ENCODE results near the gene LUC7L.
"Not testable (repeated sequence)": the region's sequence is repeated elsewhere in the genome, so short reads cannot be mapped to it uniquely, and the experiment has no call there.

LUC7L gene, protein sequence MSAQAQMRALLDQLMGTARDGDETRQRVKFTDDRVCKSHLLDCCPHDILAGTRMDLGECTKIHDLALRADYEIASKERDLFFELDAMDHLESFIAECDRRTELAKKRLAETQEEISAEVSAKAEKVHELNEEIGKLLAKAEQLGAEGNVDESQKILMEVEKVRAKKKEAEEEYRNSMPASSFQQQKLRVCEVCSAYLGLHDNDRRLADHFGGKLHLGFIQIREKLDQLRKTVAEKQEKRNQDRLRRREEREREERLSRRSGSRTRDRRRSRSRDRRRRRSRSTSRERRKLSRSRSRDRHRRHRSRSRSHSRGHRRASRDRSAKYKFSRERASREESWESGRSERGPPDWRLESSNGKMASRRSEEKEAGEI

GRCh38 chr16:228852-229730 is at the start of gene LUC7L:
Gene LUC7L (minus strand): TSS chr16:229449. CDS start chr16:229339, 110 bp downstream.
- DNase-seq: peak; percentile 86

DNA sequence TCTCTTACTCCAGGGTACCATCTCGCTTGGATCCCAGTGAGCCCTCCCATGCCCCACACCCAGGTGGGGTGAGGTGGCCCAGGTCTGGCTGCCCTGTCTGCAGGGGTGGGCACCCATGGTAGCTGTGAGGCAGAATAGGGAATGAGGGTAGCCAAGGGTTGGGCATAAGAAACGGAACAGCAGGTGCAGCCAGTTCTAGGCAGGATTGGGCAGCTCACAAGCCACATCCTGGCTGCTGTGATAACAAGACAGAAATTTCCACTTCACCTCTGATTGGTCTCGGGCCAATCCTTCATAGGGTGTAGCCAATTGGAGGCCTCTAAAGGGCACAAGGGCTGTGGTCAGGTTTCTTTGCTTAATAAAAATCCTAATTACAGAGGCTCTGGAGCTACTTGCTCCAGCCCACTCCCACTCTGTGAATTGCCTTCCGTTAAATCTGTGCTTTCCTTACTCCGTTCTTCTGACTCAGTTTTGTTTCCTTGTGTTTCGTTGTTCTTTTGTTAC is 49.7 kb upstream of the LUC7L start:
- DNase-seq: peak; percentile 19

- no peak for DNase-seq
Measured at GRCh38 chr16:276426-277077, 47.3 kb upstream of the LUC7L start.

GRCh38 chr16:275786-276232 is 46.6 kb upstream of the LUC7L start, which contains the start of gene RGS11:
Gene RGS11 (minus strand): TSS chr16:275944. CDS start chr16:275911, 33 bp downstream.
- DNase-seq: no peak

- DNase-seq: no peak
Measured at GRCh38 chr16:275041-275641, 45.9 kb upstream of the LUC7L start.

DNA sequence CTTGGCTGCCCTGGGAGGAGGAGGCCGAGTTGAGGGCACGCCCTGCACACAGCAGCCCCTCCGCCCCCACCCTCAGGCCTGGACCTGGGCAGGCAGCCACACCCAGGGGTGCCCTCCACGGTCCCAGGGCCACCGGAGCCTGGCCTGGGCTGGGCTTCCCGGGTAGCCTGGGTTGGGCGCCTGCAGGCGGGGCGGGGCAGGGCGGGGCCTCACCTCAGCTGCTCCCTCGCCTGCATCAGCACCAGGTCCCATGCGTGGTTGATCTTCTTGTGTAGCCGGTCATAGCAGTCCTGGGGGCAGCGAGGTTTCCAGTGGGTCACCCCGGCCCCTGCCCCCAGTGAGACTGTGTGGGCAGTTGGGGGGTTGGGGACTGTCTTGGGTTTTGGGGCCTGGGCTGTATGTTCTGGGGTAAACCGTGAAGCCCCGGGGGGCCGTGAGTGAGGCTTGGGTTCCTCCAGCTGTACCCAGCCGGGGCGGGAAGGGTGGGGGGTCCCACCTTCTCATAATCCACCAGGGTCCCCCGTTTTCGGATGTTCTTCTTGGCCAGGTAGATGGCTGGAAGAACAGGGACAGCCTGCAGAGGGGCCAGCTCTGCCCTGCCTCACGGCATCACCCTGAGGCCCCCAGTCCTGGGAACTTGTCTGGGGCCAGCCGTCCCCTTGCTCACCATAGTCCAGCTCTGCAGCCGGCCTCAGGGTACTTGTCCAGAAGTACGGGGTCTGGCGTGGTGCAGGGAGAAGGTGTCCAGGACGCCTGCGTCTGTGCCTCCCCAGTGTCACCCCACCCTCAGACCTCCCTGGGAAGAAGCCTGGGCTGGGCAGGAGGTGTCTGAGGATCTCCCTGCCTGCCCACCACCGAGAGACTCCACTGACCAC is 44.5 kb upstream of the LUC7L start:
- DNase-seq: no peak

- no peak for DNase-seq
Measured at GRCh38 chr16:272633-273546, 43.6 kb upstream of the LUC7L start.

GRCh38 chr16:270381-271255 is 41.4 kb upstream of the LUC7L start:
- DNase-seq: no peak

DNA sequence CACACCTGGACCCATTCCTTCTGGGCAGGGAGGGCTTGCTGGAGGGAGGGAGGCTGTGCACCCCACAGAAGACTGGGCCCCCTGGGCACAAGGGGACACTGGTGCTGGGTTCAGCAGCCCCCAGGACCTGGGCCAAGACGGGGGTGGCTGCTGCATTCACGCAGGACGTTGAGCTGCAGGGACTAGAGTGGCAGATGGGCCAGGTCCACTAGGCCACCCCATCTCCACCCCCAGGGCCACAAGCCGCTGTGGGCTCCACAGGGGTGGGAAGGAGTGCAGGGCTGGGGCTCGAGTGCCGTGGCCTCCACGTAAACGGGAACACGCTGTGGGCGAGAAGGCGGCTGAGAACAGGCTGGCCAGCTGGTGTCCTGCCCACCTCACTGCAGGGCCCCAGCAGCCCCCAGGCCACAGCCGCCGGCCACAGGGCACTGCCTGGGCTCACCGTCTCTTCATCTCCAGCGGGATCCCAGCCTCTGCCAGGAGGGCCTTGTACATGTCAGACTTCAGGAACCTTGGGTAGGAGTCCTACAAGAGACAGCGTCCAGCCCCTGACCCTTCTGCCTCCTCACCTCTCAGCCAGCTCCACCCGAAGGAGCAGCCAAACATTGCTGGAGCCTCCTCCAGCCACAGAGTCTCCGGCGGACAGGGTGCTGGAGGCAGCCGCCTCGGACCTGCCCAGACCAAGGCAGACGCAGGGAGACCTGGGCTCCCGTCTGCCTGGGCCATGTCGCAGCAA is 40.0 kb upstream of the LUC7L start:
- no peak for DNase-seq

- DNase-seq: no peak
Measured at GRCh38 chr16:268141-269053, 39.1 kb upstream of the LUC7L start.

- not testable (repeated sequence) for DNase-seq
Measured at GRCh38 chr16:267562-267961, 38.3 kb upstream of the LUC7L start.

GRCh38 chr16:266258-267164 is 37.3 kb upstream of the LUC7L start:
- no peak for DNase-seq

DNA sequence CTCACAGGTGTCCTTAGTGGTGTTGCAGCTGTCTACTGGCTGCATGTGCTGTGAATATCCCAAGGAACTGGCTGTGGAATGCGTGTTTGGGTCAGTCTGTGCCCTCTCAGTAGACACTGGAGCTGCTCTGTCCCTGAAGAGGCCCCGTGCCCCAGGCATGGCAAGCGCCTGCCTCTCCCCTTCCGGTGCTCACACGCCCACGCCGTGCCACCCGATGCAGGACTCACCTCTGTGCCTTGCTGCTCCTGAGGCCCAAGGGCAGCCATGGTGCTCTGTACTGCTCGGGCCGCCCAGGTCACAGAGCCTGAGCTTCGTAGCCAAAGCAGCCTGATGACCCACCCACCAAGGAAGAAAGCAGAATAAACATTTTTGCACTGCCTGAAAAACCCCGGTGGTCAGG is 36.5 kb upstream of the LUC7L start:
- DNase-seq: peak; percentile 11

DNA sequence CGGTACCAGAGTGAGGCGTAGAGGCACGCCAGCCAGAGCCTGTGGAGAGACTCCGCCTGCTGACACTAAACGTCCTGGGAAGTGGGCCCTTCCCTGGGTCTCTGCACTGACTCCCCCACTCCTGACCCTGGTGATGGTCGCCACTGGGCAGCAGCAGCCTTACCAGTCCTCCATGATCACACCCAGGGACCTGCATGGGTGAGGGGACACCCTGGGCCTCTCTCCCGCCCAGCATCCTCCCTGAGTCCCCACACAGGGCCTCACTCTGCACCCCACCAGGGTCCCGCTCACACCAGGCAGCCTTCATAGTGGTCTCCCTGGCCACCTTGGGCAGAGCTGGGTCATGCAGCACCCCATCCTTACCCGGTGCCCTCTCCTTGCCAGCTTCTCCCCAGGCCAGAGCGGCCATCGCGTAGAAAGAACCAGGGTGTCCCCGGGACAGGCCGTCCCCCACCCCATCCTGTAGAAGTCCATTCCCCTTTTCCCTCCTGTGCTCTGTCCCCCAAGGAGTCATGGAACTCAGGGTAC is 35.8 kb upstream of the LUC7L start:
- no peak for DNase-seq

- no peak for DNase-seq
Measured at GRCh38 chr16:264440-264951, 35.2 kb upstream of the LUC7L start.

DNA sequence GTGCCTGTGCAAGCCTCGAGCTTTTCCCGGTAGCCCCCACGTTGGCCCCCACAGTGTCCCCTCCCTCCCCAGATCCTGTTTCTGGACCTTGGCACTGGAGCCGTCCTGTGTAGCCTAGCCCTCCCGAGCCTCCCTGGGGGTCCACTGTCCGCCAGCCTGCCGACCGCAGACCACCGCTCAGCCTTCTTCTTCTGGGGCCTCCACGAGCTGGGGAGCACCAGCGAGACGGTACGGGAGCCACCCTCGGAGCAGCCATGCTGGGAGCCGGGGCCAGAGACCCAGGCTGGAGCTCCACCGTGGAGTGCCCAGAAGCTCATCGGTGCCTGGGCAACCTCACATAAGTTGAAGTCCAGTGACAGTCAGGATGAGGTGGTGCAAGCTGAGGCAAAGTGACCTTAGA is 34.7 kb upstream of the LUC7L start:
- DNase-seq: no peak
